Measurements from ENCODE around the gene SLAIN1.

GRCh38 chr13:77715233-77715891 lies 17.9 kb downstream of the SLAIN1 start:
- no peak for TF ChIP-seq CTCF (IDR thresholded peaks at IDR 0.05)
- TF ChIP-seq POLR2AphosphoS5 (IDR thresholded peaks at IDR 0.05) = no peak
- TF ChIP-seq POLR2A (IDR thresholded peaks at IDR 0.05) = no peak
